GM12873 (cell line): Measurements from ENCODE around the gene RALGAPA2.

Source experiments
- CTCF ChIP-seq: IDR thresholded peaks from 2 replicates; pipeline ENCODE4 v1.5.1; 2012; ENCODE audit warnings: low read depth, mild to moderate bottlenecking, moderate library complexity, low read length, control low read depth; ENCODE audit not compliant: insufficient read depth; ENCODE audit errors: missing control alignments

The RALGAPA2 gene

GRCh38 chr20:20527661-20528060, 184.8 kb downstream of the RALGAPA2 start:
- no peak for TF ChIP-seq CTCF

DNA sequence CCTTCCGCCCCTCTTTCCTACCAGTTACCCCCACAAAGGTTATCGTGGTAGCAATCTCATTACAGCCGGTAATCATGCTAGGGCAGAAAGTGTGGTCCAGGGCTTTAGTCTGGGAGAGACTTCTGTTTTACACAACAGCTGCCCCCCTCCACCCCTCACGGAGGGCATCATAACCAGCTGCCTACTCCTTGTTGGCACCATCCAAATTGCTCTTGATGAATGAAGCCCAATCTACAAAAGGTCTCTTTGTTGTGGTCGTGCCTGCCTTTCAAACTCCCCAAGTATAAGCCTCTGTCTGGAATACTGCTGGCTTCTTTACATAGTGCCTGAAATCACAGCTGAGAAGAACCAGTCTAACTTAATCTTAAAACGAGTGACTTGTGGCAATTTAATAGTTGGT, 186.7 kb downstream of the RALGAPA2 start:
- TF ChIP-seq CTCF: no peak

- TF ChIP-seq CTCF: no peak
These were observed 187.2 kb downstream of the RALGAPA2 start for GRCh38 chr20:20525214-20525613.

GRCh38 chr20:20524756-20525155, 187.7 kb downstream of the RALGAPA2 start:
- no peak for TF ChIP-seq CTCF

DNA sequence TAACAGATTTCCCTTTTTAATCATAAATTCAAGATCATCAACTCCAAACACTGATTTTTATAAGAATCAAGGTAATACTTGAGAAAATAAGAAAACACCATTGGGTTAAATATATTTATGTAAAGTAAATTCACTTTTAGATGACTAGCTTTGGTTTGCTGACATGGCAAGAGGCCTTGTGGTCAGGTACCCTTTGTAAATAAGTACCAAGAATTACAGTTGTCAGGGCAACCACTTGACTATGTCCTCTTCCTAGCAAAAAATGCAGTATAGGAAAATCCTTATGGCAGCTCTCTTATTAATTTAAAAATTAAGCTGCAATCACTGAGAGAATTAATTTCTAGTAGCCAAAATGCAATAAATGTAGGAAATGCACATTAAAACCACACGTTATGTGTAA, 190.7 kb downstream of the RALGAPA2 start:
- no peak for TF ChIP-seq CTCF

- TF ChIP-seq CTCF: no peak
These were observed 191.7 kb downstream of the RALGAPA2 start for GRCh38 chr20:20520776-20521175.

DNA sequence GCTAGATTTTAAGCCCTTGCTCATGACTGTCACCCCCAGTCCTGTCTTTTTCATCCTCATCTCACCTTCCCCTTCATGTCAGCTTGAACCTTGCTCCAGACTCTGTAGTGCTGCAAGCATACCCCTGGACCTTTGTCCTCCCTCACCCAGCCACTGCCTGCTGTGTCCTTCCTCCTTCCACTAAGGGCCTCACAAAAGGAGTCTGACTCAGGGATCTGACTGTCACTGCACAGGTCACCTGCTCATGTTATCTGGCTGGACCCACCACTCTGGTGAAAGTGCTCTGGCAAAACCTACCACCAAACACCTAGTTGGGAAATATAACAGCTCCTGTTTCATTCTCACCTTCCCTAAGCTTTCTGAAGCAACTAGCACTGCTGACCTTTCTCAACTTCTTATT, 193.2 kb downstream of the RALGAPA2 start:
- no peak for TF ChIP-seq CTCF
